Activated CD8-positive, alpha-beta memory T cell treated with anti-CD3 and anti-CD28 coated beads, Interleukin-2, amount 10 ng/mL, durations not matched to agents 7 days and 5 days (primary cell): ENCODE measurements around the gene CAMTA1. TPM values are rescaled to one million over a fixed set of nuclear protein-coding genes. Genes with fewer than 3 reads are reported as not detected.

Experiments
- ATAC-seq: fragments of 150-1000 bp; cut with Tn5 transposase; one replicate; pipeline ENCODE4 v1.10.0; 2021; ENCODE audit warnings: moderate library complexity
- CTCF ChIA-PET: fragments of 350-600 bp; sonication (Branson Sonifier 250); formaldehyde crosslinking; loops from one replicate; lab custom pipeline; 2021; ENCODE audit warnings: antibody characterized with exemption; lab: Charles Lee
- DNase-seq: peaks from one replicate; pipeline ENCODE4 v3.0.0-alpha.2; 2020
- H3K27ac Mint-ChIP-seq: one replicate; pipeline ENCODE4 v1.8.0; 2021; ENCODE audit warnings: mild to moderate bottlenecking, mixed read lengths
- H3K27me3 Mint-ChIP-seq: one replicate; pipeline ENCODE4 v1.8.0; 2021; ENCODE audit warnings: mixed read lengths
- H3K36me3 Mint-ChIP-seq: one replicate; pipeline ENCODE4 v1.8.0; 2021; ENCODE audit warnings: mild to moderate bottlenecking, mixed read lengths
- H3K4me1 Mint-ChIP-seq: one replicate; pipeline ENCODE4 v1.8.0; 2021; ENCODE audit warnings: mixed read lengths
- H3K4me3 Mint-ChIP-seq: one replicate; pipeline ENCODE4 v1.8.0; 2021; ENCODE audit warnings: mild to moderate bottlenecking, moderate library complexity, mixed read lengths
- H3K9me3 Mint-ChIP-seq: one replicate; pipeline ENCODE4 v1.8.0; 2022; ENCODE audit warnings: low read depth, mixed read lengths
- total RNA-seq, 2 experiments: library from RNA; stranded (reverse); gene quantifications; one replicate each; pipeline ENCODE4 v1.2.3, GENCODE V29; 2021

Gene CAMTA1
- total RNA-seq, 2 experiments from 2014 or later: 42.8 to 43.2 TPM

DNA sequence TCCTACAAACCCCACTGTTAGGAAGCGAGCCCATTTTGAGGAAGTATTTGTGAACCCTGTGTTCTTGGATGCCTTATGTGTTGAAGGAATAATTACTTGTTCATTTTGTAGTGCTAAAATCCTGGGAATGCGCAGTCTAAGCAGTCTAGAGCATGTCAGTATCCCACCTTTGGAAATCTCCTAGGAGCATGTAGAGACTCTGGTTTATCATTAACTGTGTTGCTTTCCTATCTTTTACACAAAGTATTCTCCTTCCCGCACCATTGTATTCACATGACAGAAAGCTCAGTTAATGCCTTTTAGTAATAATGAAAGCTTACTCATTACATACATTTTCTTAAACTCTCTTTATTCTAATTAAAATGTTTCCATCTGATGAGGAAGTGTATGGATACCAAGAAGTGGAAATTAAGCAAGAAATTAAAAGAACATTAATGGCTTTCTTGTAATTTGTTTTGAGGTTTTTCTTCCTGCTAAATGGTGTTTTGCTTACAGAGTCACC lies 99.4 kb downstream of the CAMTA1 start:
- Mint-ChIP-seq H3K36me3 (no peaks in the 10 kb centered on the region), H3K4me1 (peaks cover 10% of the 10 kb centered on the region), H3K27me3 (no peaks in the 10 kb centered on the region), H3K4me3 (no peak overlapping the region), H3K27ac (no peak overlapping the region), H3K9me3 (no peaks in the 10 kb centered on the region)
- ATAC-seq (no peak), DNase-seq (no peak)
- CTCF ChIA-PET: interaction anchor here (1.0 kb wide), 1 partner anchor 19 kb away, joined by 3 read pairs; no protein-coding TSS in a partner anchor

DNA sequence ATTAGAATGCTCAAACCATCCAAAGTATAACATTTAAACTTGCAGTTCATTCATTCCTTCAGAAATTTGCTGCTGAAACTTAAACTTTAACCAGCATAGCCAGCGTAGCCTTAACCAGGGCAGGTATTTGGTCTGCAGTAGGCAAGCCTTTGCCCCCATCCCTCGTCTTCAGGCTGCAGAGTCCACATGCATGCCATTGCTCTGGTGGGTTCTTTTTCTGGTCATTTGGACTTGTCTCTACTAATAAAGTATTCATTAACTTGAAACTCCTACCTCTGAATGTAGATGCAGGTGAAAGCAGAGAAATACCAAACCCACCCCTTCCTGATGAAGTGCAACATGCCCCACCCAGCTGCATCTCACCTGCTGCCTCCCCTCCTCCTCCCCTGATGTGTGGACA lies 100.2 kb downstream of the CAMTA1 start:
- H3K27me3 Mint-ChIP-seq: no peaks in the 10 kb centered on the region
- no peak overlapping the region for H3K27ac Mint-ChIP-seq
- no peak overlapping the region for H3K4me3 Mint-ChIP-seq
- no peaks in the 10 kb centered on the region for H3K36me3 Mint-ChIP-seq
- no peaks in the 10 kb centered on the region for H3K9me3 Mint-ChIP-seq
- ATAC-seq (no peak), DNase-seq (no peak)
- CTCF ChIA-PET: interaction anchor here (1.0 kb wide), 1 partner anchor 20 kb away, joined by 3 read pairs; no protein-coding TSS in a partner anchor
- peaks cover 10% of the 10 kb centered on the region for H3K4me1 Mint-ChIP-seq

DNA sequence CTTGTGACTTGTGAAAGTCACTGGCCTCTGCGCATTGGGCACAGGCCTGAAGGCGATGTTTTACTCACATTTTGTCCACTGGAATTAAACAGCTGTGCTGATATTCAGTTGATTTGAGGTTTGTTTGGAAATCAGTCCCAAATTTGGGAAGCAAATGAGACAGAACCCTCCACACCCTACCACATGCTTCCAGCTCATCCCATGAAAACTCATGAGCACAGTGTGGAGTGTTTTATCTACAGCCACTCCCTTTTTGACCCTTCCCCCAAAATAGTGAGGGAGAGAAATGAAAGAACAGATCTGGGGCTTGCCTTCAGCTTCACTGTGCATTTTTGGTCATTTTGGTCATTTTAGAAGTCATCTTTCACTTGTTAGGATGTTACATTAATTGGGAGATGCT lies 101.3 kb downstream of the CAMTA1 start:
- H3K4me3 Mint-ChIP-seq: no peak overlapping the region
- no peaks in the 10 kb centered on the region for H3K27me3 Mint-ChIP-seq
- DNase-seq: no peak
- no peaks in the 10 kb centered on the region for H3K9me3 Mint-ChIP-seq
- CTCF ChIA-PET: no interaction called here
- no peak overlapping the region for H3K27ac Mint-ChIP-seq
- H3K36me3 Mint-ChIP-seq: no peaks in the 10 kb centered on the region
- H3K4me1 Mint-ChIP-seq: peaks cover 7% of the 10 kb centered on the region
- no peak for ATAC-seq

DNA sequence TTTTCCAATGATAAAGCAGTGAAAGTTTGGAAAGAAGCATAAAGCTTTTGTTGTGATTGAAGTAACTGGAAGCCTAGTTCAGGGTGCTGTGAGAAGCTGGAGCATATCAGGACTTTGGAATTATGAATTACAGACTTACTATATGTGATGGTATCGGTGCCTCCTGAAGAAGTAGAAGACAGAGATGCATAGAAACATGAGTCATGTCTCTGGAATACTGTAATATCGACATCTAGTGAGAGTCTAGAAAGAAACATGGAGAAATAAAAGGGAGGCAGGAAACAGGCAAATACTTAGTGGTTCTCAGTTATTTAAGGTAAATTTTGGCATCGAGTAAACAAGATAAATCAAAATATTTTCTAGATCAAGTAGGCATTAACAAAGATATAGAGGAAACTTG lies 103.0 kb downstream of the CAMTA1 start:
- Mint-ChIP-seq H3K4me3 (no peak overlapping the region), H3K36me3 (no peaks in the 10 kb centered on the region), H3K27ac (no peak overlapping the region), H3K4me1 (peaks cover 7% of the 10 kb centered on the region), H3K9me3 (no peaks in the 10 kb centered on the region), H3K27me3 (no peaks in the 10 kb centered on the region)
- no peak for DNase-seq
- ATAC-seq: no peak
- CTCF ChIA-PET: interaction anchor here (3.6 kb wide), 1 partner anchor 93 kb away, joined by 11 read pairs; no protein-coding TSS in a partner anchor

DNA sequence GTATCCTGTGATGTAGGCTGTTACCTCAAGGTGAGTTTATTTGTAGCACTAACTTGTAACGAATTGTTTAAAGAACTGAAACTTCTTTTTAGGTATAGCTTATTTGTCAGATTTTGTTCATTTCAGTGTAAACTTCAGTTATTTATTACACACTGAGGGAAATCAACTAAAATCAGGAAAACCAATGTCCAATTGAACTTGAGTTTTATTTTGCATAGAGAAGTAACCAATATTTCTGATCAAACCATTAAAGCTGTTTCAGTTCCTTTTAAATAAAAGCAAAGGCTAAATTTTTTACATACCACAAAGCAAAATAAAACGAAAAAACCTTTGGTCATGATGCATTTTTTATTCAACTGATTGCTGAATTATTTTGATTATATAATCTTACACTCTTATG lies 103.6 kb downstream of the CAMTA1 start:
- no peak overlapping the region for H3K4me3 Mint-ChIP-seq
- H3K27ac Mint-ChIP-seq: no peak overlapping the region
- DNase-seq (no peak), ATAC-seq (no peak)
- no peaks in the 10 kb centered on the region for H3K36me3 Mint-ChIP-seq
- peaks cover 7% of the 10 kb centered on the region for H3K4me1 Mint-ChIP-seq
- CTCF ChIA-PET: interaction anchor here (1.4 to 3.6 kb wide), 3 partner anchors 20 to 167 kb away, joined by 5 to 11 read pairs (median 5); no protein-coding TSS in a partner anchor
- no peaks in the 10 kb centered on the region for H3K27me3 Mint-ChIP-seq
- no peaks in the 10 kb centered on the region for H3K9me3 Mint-ChIP-seq

DNA sequence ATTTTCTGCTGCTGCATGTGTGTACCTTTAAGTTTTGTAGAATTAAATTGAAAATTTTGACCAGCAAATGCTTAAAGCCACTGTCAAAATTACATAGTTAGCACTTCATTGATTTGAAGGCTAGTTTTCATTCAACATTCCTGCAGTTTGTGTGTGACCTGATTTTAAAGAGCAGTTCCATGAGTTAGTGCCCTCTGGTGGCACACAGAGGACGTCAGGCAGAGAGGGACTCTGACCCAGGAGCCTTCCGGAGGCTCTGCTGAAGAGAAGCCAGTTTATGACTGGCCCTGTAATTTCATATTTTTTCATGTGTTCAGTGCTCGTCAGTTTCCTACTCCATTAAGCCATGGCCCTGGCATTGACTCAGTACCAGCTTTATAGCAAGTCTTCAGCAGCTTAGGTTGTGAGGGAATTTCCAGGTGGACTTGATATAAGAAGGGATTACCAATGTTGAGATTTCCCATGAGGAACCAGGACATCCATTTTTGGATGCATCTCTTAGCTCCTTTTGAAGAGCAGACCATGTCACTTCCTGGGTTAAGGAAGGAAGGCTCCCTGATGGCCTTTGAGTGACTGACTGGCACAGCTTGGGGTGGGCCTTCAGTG lies 104.7 kb downstream of the CAMTA1 start:
- DNase-seq (peak; percentile 58), ATAC-seq (peak; percentile 42)
- H3K9me3 Mint-ChIP-seq: no peaks in the 10 kb centered on the region
- no peaks in the 10 kb centered on the region for H3K36me3 Mint-ChIP-seq
- peaks cover under 1% of the 10 kb centered on the region for H3K4me1 Mint-ChIP-seq
- CTCF ChIA-PET: interaction anchor here (0.7 to 3.6 kb wide), 11 partner anchors 12 to 171 kb away, joined by 3 to 11 read pairs (median 4); no protein-coding TSS in a partner anchor
- H3K4me3 Mint-ChIP-seq: no peak overlapping the region
- no peaks in the 10 kb centered on the region for H3K27me3 Mint-ChIP-seq
- no peak overlapping the region for H3K27ac Mint-ChIP-seq

DNA sequence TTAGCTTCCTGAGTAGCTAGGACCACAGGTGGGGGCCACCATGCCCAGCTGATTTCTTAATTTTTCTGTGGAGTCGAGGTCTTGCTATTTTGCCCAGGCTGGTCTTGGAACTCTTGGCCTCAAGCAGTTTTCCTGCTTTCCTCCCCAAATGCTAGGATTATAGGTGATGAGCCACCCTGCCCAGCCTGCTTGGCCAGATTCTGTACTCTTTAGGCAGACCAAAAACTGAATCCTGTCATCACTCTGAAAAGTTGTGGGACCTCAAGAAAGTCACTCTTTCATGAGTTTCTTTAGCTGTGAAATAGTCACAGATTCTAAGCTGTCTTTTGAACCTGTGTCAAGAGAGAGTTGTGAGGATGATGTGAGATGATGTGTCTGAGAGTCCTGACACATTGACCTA lies 105.4 kb downstream of the CAMTA1 start:
- Mint-ChIP-seq H3K27me3 (no peaks in the 10 kb centered on the region), H3K4me1 (no peaks in the 10 kb centered on the region), H3K36me3 (no peaks in the 10 kb centered on the region), H3K4me3 (no peak overlapping the region), H3K27ac (no peak overlapping the region), H3K9me3 (no peaks in the 10 kb centered on the region)
- CTCF ChIA-PET: interaction anchor here (1.0 to 3.6 kb wide), 9 partner anchors 13 to 172 kb away, joined by 3 to 11 read pairs (median 4); no protein-coding TSS in a partner anchor
- DNase-seq: no peak
- ATAC-seq: no peak

DNA sequence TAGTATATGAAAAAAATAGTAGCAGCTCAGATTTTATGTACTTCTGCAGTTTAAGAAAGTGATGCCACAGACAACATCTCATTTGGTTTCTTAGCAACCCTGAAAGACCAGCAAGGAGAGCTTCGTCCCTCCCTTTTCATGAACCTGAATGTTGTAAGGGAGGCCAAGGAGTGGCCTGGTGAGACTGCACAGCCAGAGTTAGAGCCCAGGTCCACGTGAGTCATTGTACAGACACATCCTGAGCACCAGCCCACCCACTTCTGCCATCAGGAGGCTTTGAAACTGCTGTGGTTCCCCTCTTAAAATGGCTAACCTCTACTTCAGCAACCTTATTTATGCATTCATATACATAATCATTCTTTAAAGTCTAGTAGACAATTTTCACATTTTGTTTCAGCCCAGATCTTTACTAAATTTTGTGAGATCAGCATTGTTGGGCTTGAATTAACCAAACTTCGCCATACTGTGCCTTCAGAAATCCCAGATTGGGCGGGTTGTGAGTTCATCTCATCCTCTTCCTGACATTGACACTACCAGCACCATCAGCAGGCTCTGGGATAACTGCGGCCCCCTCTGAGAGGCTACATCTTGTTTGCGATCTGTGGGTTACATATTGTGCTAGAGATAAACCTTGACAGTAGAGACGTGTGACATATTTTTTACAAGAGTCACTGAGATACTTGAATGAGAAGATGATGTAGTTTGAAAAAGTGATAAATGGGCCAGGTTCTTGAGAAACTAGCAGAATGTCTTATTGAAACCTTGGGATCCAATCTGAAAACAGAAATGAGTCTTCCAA lies 106.7 kb downstream of the CAMTA1 start:
- CTCF ChIA-PET: interaction anchor here (0.7 to 3.6 kb wide), 5 partner anchors 14 to 173 kb away, joined by 3 to 11 read pairs (median 3); no protein-coding TSS in a partner anchor
- Mint-ChIP-seq H3K4me3 (no peak overlapping the region), H3K9me3 (no peaks in the 10 kb centered on the region), H3K4me1 (no peaks in the 10 kb centered on the region), H3K27ac (no peak overlapping the region), H3K27me3 (no peaks in the 10 kb centered on the region), H3K36me3 (no peaks in the 10 kb centered on the region)
- no peak for ATAC-seq
- no peak for DNase-seq

DNA sequence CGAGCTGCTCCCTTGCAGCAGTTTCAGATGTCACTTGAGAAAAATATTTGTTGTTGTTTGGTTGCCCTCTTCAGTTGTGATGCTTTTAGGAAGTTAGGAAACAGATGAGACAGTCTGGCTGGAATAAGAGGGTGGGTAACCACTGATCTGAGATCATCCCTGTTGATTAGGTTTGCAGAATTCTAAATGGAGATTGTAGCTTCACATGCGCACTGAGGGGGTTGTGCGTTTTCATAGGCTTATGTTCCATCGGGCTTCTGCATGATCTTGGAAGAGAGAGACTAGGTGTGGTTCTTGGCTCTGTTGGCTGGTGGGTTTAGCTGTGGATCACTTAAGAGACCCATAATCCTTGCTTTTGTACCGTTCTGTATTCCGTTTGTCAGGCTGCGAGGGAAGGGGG lies 108.1 kb downstream of the CAMTA1 start:
- no peaks in the 10 kb centered on the region for H3K36me3 Mint-ChIP-seq
- CTCF ChIA-PET: no interaction called here
- H3K27ac Mint-ChIP-seq: no peak overlapping the region

DNA sequence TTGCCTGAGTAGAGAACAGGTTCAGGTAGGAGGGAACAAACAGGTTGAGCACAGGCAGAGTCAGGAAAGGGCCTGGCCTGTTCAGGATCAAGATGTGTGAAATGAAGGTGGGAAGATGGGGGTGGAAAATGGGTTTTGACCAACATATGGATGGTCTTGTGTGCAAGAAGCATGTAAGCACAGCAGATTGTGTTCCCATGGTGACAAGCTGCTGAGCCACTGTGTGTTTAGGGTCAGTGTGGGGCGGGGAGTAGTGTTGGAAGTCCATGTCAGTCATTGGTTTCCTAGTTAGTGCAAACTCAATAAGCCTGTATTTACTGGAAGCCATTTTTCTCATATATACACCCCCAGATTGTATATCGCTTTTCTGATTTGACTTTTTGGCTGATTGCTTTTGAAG lies 111.9 kb downstream of the CAMTA1 start:
- Mint-ChIP-seq H3K4me3 (no peak overlapping the region), H3K27ac (no peak overlapping the region), H3K4me1 (peaks cover 1% of the 10 kb centered on the region), H3K27me3 (no peaks in the 10 kb centered on the region), H3K36me3 (no peaks in the 10 kb centered on the region), H3K9me3 (no peaks in the 10 kb centered on the region)
- ATAC-seq: no peak
- CTCF ChIA-PET: no interaction called here
- no peak for DNase-seq

More for the DNA sequence above, 108.1 kb downstream of the CAMTA1 start:
- DNase-seq (no peak), ATAC-seq (no peak)
- Mint-ChIP-seq H3K27me3 (no peaks in the 10 kb centered on the region), H3K4me3 (no peak overlapping the region), H3K4me1 (no peaks in the 10 kb centered on the region), H3K9me3 (no peaks in the 10 kb centered on the region)

DNA sequence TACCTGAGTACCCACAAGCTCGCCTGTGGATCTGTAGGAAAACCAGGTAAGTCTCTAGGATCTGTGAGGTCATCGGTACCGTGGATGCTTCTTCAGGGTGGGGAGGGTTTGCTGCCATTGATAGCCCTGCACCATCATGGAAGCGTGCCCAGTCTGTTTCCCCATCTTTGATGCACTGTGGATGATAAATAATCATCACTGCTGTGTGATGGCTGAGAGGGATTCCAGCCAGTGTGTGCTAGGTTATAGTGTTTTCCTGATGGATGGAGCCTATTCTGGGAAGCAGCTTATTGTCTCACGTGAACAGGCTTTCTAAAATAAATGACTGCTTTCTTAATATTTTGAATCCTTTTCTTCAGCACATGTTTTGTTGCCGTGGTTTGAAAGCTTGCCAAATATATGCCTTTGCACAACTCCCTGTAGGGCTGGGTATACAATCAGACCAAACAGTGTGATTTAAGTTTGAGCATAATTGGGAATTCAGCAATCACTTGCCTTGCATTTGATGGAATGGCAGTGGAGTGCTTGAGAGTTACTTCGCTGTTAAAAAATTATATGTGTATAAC lies 113.8 kb downstream of the CAMTA1 start:
- H3K4me3 Mint-ChIP-seq: no peak overlapping the region

DNA sequence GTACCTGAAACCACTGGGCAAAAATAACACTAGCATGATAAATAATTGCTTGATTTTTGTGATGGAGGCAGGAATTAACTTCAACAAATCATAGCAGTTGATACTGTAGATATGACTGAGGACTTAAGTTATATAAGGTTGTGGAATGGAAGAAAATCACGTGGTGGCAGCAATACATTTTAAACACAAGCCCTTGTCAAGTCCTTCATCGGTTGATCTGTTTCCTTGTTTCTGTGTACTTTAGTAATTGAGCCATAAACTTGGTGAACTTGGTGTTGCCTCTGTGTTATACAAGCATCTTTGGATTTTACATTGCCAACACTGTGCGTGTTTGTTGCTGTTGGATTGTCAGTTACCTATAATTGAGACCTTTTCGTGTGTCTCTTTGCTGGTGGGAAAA lies 114.4 kb downstream of the CAMTA1 start:
- Mint-ChIP-seq H3K27me3 (no peaks in the 10 kb centered on the region), H3K9me3 (no peaks in the 10 kb centered on the region), H3K36me3 (no peaks in the 10 kb centered on the region), H3K4me1 (peaks cover 3% of the 10 kb centered on the region), H3K4me3 (no peak overlapping the region), H3K27ac (no peak overlapping the region)
- ATAC-seq (no peak), DNase-seq (no peak)
- CTCF ChIA-PET: no interaction called here

More for the DNA sequence above, 113.8 kb downstream of the CAMTA1 start:
- no peaks in the 10 kb centered on the region for H3K9me3 Mint-ChIP-seq
- no peak overlapping the region for H3K27ac Mint-ChIP-seq
- no peak for ATAC-seq
- H3K27me3 Mint-ChIP-seq: no peaks in the 10 kb centered on the region
- DNase-seq: no peak
- no peaks in the 10 kb centered on the region for H3K36me3 Mint-ChIP-seq
- peaks cover 3% of the 10 kb centered on the region for H3K4me1 Mint-ChIP-seq
- CTCF ChIA-PET: no interaction called here

DNA sequence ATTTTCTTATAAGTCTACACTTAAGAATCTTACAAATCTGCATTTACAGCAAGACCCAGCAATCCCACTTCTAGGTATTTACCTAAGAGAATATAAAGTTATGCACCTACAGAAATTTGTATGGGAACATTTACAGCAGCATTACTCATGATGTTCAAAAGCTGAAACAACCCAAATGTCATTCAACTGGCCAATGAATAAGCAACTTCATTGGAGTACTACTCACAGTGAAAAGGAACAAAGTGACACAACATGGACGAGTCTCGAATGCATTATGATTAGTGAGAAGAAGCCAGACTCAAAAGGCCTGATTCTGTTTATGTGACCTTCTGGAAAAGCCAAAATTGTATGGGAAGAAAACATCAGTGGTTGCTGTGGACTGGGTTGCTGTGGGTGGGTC lies 116.9 kb downstream of the CAMTA1 start:
- Mint-ChIP-seq H3K4me3 (no peak overlapping the region), H3K36me3 (no peaks in the 10 kb centered on the region), H3K27me3 (peaks cover 7% of the 10 kb centered on the region), H3K9me3 (no peaks in the 10 kb centered on the region), H3K4me1 (peaks cover 3% of the 10 kb centered on the region), H3K27ac (no peak overlapping the region)
- DNase-seq (no peak), ATAC-seq (no peak)
- CTCF ChIA-PET: no interaction called here
